Astrocyte of the spinal cord (primary cell): Measurements from ENCODE around the gene GOLT1B.

Experiments used
- DNase-seq: peaks from one replicate; pipeline ENCODE4 v3.0.0; 2011; ENCODE audit warnings: low read depth, low spot score
- H3K4me3 ChIP-seq: 2 replicates; pipeline ENCODE4 v1.5.1; 2011; ENCODE audit warnings: low read depth, mild to moderate bottlenecking, low read length, moderate library complexity
- CTCF ChIP-seq: IDR thresholded peaks from 2 replicates; pipeline ENCODE4 v1.5.1; 2012; ENCODE audit warnings: low read depth, mild to moderate bottlenecking, low read length, inconsistent platforms
- in situ Hi-C: cut with HindIII; loops from 2 replicates; pipeline ENCODE4 v1.10.0; 2017; ENCODE audit warnings: low sequenced_read_pairs

The GOLT1B gene

GRCh38 chr12:21566907-21567394 lies 65.4 kb downstream of the GOLT1B start:
- in situ Hi-C loops = no loop called here
- DNase-seq = no peak
- no peak overlapping the region for H3K4me3 ChIP-seq
- TF ChIP-seq CTCF = no peak
